CD4-positive, alpha-beta T cell (primary cell): Measurements from ENCODE around the gene ABLIM2. TPM values are rescaled to one million over a fixed set of nuclear protein-coding genes. Genes with fewer than 3 reads are reported as not detected.

Source experiments
- ATAC-seq: fragments of 200-7000 bp; cut with Tn5 transposase; one replicate; pipeline ENCODE4 v1.10.0; 2022; ENCODE audit warnings: mild to moderate bottlenecking; ENCODE audit not compliant: poor library complexity
- CTCF ChIA-PET: fragments of 350-600 bp; sonication (Branson Sonifier 250); formaldehyde crosslinking; loops from one replicate; lab custom pipeline; 2021; ENCODE audit warnings: antibody characterized with exemption, inconsistent platforms; lab: Charles Lee
- POLR2A ChIA-PET: fragments of 350-600 bp; sonication (Branson Sonifier 250); formaldehyde crosslinking; loops from one replicate; lab custom pipeline; 2021; ENCODE audit warnings: antibody characterized with exemption, inconsistent platforms; lab: Charles Lee
- DNase-seq, 14 experiments: peaks; one replicate each; pipeline ENCODE4 v3.0.0-alpha.2; 2013 to 2020; ENCODE audit warnings: mixed read lengths in 2 of 14
- H3K27ac ChIP-seq, 2 donors: one replicate each; pipeline versions ENCODE4 v1.5.1 to v1.7.0; 2013; ENCODE audit warnings: low read length in 2 of 2, low read depth in 1 of 2, mild to moderate bottlenecking in 1 of 2
- H3K27me3 ChIP-seq, 2 experiments: 1 replicate in 1 of 2; 2 replicates in 1 of 2; pipeline versions ENCODE4 v1.6.1 to v1.7.0; 2013; ENCODE audit warnings: low read length in 2 of 2, control low read depth in 1 of 2, mild to moderate bottlenecking in 1 of 2, moderate library complexity in 1 of 2; ENCODE audit not compliant: insufficient read depth in 2 of 2, control insufficient read depth in 1 of 2
- H3K36me3 ChIP-seq: one replicate; pipeline ENCODE4 v1.6.1; 2013; ENCODE audit warnings: low read length, control low read depth; ENCODE audit not compliant: insufficient read depth
- H3K4me1 ChIP-seq: one replicate; pipeline ENCODE4 v1.6.1; 2013; ENCODE audit warnings: low read length, control low read depth; ENCODE audit not compliant: insufficient read depth
- H3K4me3 ChIP-seq: one replicate; pipeline ENCODE4 v1.5.1; 2013; ENCODE audit warnings: mild to moderate bottlenecking, low read length, moderate library complexity
- H3K9me3 ChIP-seq, 2 experiments: 1 replicate in 1 of 2; 2 replicates in 1 of 2; pipeline versions ENCODE4 v1.6.1 to v1.7.0; 2013; ENCODE audit warnings: low read length in 2 of 2, mild to moderate bottlenecking in 2 of 2, control low read depth in 1 of 2, moderate library complexity in 1 of 2; ENCODE audit not compliant: control insufficient read depth in 1 of 2, insufficient read depth in 1 of 2
- H3K27ac Mint-ChIP-seq: one replicate; pipeline ENCODE4 v1.8.0; 2020; ENCODE audit warnings: mixed read lengths
- H3K27me3 Mint-ChIP-seq: one replicate; pipeline ENCODE4 v1.8.0; 2021; ENCODE audit warnings: mixed read lengths
- H3K36me3 Mint-ChIP-seq: one replicate; pipeline ENCODE4 v1.8.0; 2021; ENCODE audit warnings: low read depth, mixed read lengths
- H3K4me1 Mint-ChIP-seq: one replicate; pipeline ENCODE4 v1.8.0; 2021; ENCODE audit warnings: low read depth, mixed read lengths
- H3K4me3 Mint-ChIP-seq: one replicate; pipeline ENCODE4 v1.8.0; 2020; ENCODE audit warnings: mild to moderate bottlenecking, mixed read lengths
- H3K9me3 Mint-ChIP-seq: one replicate; pipeline ENCODE4 v1.8.0; 2020; ENCODE audit warnings: mixed read lengths
- CTCF ChIP-seq: fragments of 200-600 bp; IDR thresholded peaks from one replicate; pipeline ENCODE4 v1.8.0; 2022; ENCODE audit warnings: antibody characterized with exemption, mild to moderate bottlenecking
- intact Hi-C, 2 experiments: fragments of 100-400 bp; cut with DNase I in 1 of 2; cut with micrococcal nuclease in 1 of 2; formaldehyde crosslinking; loops; one replicate each; pipeline versions ENCODE4 v1.15.1 to v1.9.0; 2023 to 2025; cut with DNase I, micrococcal nuclease
- total RNA-seq, 174 experiments: library from RNA in 2 of 174; stranded (reverse) in 2 of 174; gene quantifications; one replicate each; pipeline ENCODE4 v1.2.3 and lab custom pipeline; 2021 to 2026

The ABLIM2 gene
- total RNA-seq, 2 experiments from 2014 or later = 2.5 to 2.7 TPM

GRCh38 chr4:8058031-8058479, 100.6 kb downstream of the ABLIM2 start:
- H3K36me3 Mint-ChIP-seq = peaks cover 29% of the 10 kb centered on the region
- DNase-seq (no peak), ATAC-seq (no peak)
- peaks cover 2% of the 10 kb centered on the region for H3K9me3 Mint-ChIP-seq
- no peaks in the 10 kb centered on the region for H3K27me3 ChIP-seq
- no peak overlapping the region for H3K27ac ChIP-seq
- H3K36me3 ChIP-seq = no peaks in the 10 kb centered on the region
- no peak for TF ChIP-seq CTCF
- CTCF ChIA-PET = no interaction called here
- no peak overlapping the region for H3K4me3 ChIP-seq
- peaks cover 9 to 32% of the 10 kb centered on the region in 2 experiments for H3K9me3 ChIP-seq
- H3K4me1 Mint-ChIP-seq = no peaks in the 10 kb centered on the region
- no peaks in the 10 kb centered on the region for H3K4me1 ChIP-seq
- H3K27me3 Mint-ChIP-seq = no peaks in the 10 kb centered on the region
- intact Hi-C loops = no loop called here
- POLR2A ChIA-PET = no interaction called here
- H3K4me3 Mint-ChIP-seq = no peak overlapping the region
- H3K27ac Mint-ChIP-seq = no peak overlapping the region

- intact Hi-C loops = no loop called here
- DNase-seq = no peak
Observed at GRCh38 chr4:8055206-8055605, 103.4 kb downstream of the ABLIM2 start.

GRCh38 chr4:8053688-8054449, 104.7 kb downstream of the ABLIM2 start:
- Histone ChIP-seq H3K4me3 (no peak overlapping the region), H3K4me1 (no peaks in the 10 kb centered on the region), H3K27ac (no peak overlapping the region), H3K36me3 (no peaks in the 10 kb centered on the region), H3K27me3 (no peaks in the 10 kb centered on the region), H3K9me3 (peaks cover 9 to 30% of the 10 kb centered on the region in 2 experiments)
- Mint-ChIP-seq H3K4me1 (no peaks in the 10 kb centered on the region), H3K9me3 (peaks cover 2% of the 10 kb centered on the region), H3K36me3 (peaks cover 14% of the 10 kb centered on the region), H3K4me3 (no peak overlapping the region), H3K27ac (no peak overlapping the region), H3K27me3 (no peaks in the 10 kb centered on the region)
- no peak for TF ChIP-seq CTCF
- DNase-seq (no peak), ATAC-seq (no peak)
- ChIA-PET CTCF (no interaction called here), POLR2A (no interaction called here)
- intact Hi-C loops = no loop called here

More at GRCh38 chr4:8055206-8055605, 103.4 kb downstream of the ABLIM2 start:
- Histone ChIP-seq H3K27ac (no peak overlapping the region), H3K4me3 (no peak overlapping the region), H3K27me3 (no peaks in the 10 kb centered on the region), H3K9me3 (peaks cover 9 to 30% of the 10 kb centered on the region in 2 experiments), H3K36me3 (no peaks in the 10 kb centered on the region), H3K4me1 (no peaks in the 10 kb centered on the region)
- no peak overlapping the region for H3K27ac Mint-ChIP-seq
- no peak for ATAC-seq
- H3K4me1 Mint-ChIP-seq = no peaks in the 10 kb centered on the region
- H3K9me3 Mint-ChIP-seq = peaks cover 2% of the 10 kb centered on the region
- H3K27me3 Mint-ChIP-seq = no peaks in the 10 kb centered on the region
- H3K36me3 Mint-ChIP-seq = peaks cover 23% of the 10 kb centered on the region
- no peak for TF ChIP-seq CTCF
- ChIA-PET CTCF (no interaction called here), POLR2A (no interaction called here)
- no peak overlapping the region for H3K4me3 Mint-ChIP-seq
